Tibial nerve (tissue), 4 donors: Measurements from ENCODE around the gene FBN1. TPM values are rescaled to one million over a fixed set of nuclear protein-coding genes. Genes with fewer than 3 reads are reported as not detected.
A peak's percentile ranks its signal among the peaks of the same experiment; 100 is the strongest.

Experiments
- DNase-seq, 2 donors: peaks; one replicate each; pipeline ENCODE4 v3.0.0-alpha.2; 2019; ENCODE audit warnings: low spot score in 2 of 2
- H3K27ac ChIP-seq, 4 donors: fragments of 200-600 bp; sonication (generic) in 3 of 4; one replicate each; pipeline ENCODE4 v1.5.1; 2017 to 2019; ENCODE audit warnings: mild to moderate bottlenecking in 1 of 4
- H3K27me3 ChIP-seq, 2 donors: fragments of 200-600 bp; sonication (generic) in 1 of 2; one replicate each; pipeline versions ENCODE4 v1.5.1 to v1.6.0; 2017 to 2019
- H3K36me3 ChIP-seq, 3 donors: fragments of 200-600 bp; sonication (generic); one replicate each; pipeline ENCODE4 v1.5.1; 2018 to 2019
- H3K4me1 ChIP-seq, 4 donors: fragments of 200-600 bp; sonication (generic) in 3 of 4; one replicate each; pipeline ENCODE4 v1.5.1; 2017 to 2019
- H3K4me3 ChIP-seq, 4 donors: fragments of 200-600 bp; sonication (generic) in 3 of 4; one replicate each; pipeline ENCODE4 v1.5.1; 2017 to 2019; ENCODE audit warnings: mild to moderate bottlenecking in 1 of 4, moderate library complexity in 1 of 4
- H3K9me3 ChIP-seq, 4 donors: fragments of 200-600 bp; sonication (generic) in 3 of 4; one replicate each; pipeline ENCODE4 v1.5.1; 2017 to 2019
- CTCF ChIP-seq, 5 experiments: fragments of 200-600 bp in 3 of 5; fragments of 450-650 bp in 2 of 5; sonication (generic) in 3 of 5; IDR thresholded peaks; one replicate each; pipeline ENCODE4 v1.5.1; 2016 to 2019; ENCODE audit warnings: antibody characterized with exemption in 5 of 5, mild to moderate bottlenecking in 3 of 5, moderate library complexity in 2 of 5
- EP300 ChIP-seq, 2 donors: sonication (generic); formaldehyde crosslinking; IDR thresholded peaks; one replicate each; pipeline ENCODE4 v1.6.1; 2017; ENCODE audit warnings: antibody characterized with exemption in 2 of 2, mild to moderate bottlenecking in 1 of 2
- POLR2A ChIP-seq, 2 donors: fragments of 450-650 bp; IDR thresholded peaks; one replicate each; pipeline ENCODE4 v1.6.1; 2017; ENCODE audit warnings: antibody characterized with exemption in 2 of 2, mild to moderate bottlenecking in 2 of 2, moderate library complexity in 2 of 2
- WGBS, 2 donors: methylation state at CpG; one replicate each; pipeline ENCODE4 v1.1.5; 2018; 5-methylcytosine and 5-hydroxymethylcytosine counted together
- total RNA-seq, 4 donors: library from RNA; depleted of rRNA; stranded (reverse); fragments of >200 nt; gene quantifications; one replicate each; pipeline ENCODE4 v1.1.0, GENCODE V29; 2016

Gene FBN1
- total RNA-seq: 100 to 1,000 TPM; 144 to 293 (median 234) TPM

DNA sequence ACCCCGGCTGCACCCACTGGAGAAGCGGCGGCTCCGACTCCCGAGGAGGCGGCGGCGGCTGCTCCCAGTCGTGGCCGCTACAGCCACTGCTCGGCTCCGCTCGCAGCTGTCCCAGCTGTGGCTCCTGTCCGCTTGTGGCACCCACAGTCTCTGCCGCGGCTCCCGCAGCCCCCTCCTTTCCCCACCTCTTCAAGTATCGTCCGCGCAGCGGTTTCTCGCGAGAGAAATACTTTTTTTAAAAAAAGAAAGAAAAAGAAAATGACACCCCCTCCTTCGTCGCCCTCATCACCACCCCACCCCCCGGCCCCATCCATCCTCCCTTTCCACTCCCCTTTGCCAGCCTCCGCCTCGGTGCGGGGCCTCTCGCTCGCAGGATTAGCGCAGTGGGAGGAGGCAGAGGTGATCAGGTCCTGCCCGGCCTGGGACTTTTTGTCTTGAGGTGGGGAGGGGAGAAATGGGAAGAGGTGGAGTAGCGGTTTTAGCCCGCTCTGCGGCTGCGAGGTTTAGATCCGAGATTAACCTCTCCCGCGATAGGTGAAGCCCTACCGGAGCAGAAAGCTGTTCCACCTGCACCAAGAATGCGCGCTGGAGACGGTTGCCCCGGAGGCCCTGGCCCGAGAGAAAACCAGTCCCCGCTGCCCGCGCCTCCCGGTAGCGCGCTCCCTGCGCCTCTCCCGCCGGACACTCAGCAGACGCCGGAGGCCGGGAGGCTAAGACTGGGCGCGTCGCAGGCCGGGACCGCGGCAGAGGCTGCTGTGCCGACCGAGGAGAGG, at the start of gene FBN1:
Gene FBN1 (minus strand): TSS at position 152 of the 773 bp plus-strand sequence. CDS start 940 bp downstream, outside the sequence.
- no peaks in the 10 kb centered on the region for H3K27me3 ChIP-seq
- DNase-seq: peak; percentile 67 to 83
- no peaks in the 10 kb centered on the region for H3K36me3 ChIP-seq
- peak within 1 kb of the TSS; percentile 77 to 95 (median 86) for H3K27ac ChIP-seq
- 0% methylated on average over 35 to 41 of the region's 66 CpGs for WGBS, 2 donors
- peak within 1 kb of the TSS; percentile 52 to 96 (median 84) for H3K4me3 ChIP-seq
- TF ChIP-seq POLR2A (IDR thresholded peaks at IDR 0.05) (peak; percentile 72 to 87), EP300 (IDR thresholded peaks at IDR 0.05) (peak in 1 of 2 donors; percentile 95), CTCF (IDR thresholded peaks at IDR 0.05) (peak in 1 of 5 experiments; percentile 22)
- peaks cover 0 to 45% (median 9%) of the 10 kb centered on the region in 4 donors for H3K4me1 ChIP-seq
- no peaks in the 10 kb centered on the region for H3K9me3 ChIP-seq

DNA sequence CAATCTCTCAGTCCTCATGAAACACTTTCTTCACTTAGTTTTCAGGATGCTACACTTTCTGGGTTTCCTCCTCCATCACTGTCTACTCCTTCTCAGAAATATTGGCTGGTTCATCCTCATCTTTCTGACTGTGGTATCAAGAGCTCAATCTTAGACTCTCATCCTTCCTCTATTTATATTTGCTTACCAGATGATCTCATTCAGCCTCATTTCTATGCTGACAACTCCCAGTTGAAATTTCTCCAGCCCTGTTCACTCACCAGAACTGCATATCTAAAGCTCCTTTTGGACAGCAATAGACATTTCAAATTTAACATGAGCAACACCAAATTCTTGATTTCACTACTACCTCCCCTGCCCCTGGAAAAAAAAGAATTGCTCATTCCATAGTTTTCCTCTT, 48.0 kb upstream of the FBN1 start:
- TF ChIP-seq POLR2A (IDR thresholded peaks at IDR 0.05) (no peak), EP300 (IDR thresholded peaks at IDR 0.05) (no peak), CTCF (IDR thresholded peaks at IDR 0.05) (no peak)
- Histone ChIP-seq H3K4me3 (no peak overlapping the region), H3K36me3 (no peaks in the 10 kb centered on the region), H3K4me1 (no peaks in the 10 kb centered on the region), H3K27ac (no peak overlapping the region), H3K9me3 (no peaks in the 10 kb centered on the region), H3K27me3 (no peaks in the 10 kb centered on the region)
- DNase-seq: no peak

- Histone ChIP-seq H3K4me3 (no peak overlapping the region), H3K27me3 (no peaks in the 10 kb centered on the region), H3K4me1 (no peaks in the 10 kb centered on the region), H3K9me3 (peaks cover 0 to 3% (median 0%) of the 10 kb centered on the region in 4 donors), H3K27ac (no peak overlapping the region), H3K36me3 (no peaks in the 10 kb centered on the region)
- WGBS, 2 donors: 49 to 87% methylated on average over 2 of the region's 2 CpGs
- no peak for DNase-seq
- no peak for TF ChIP-seq CTCF (IDR thresholded peaks at IDR 0.05)
- no peak for TF ChIP-seq POLR2A (IDR thresholded peaks at IDR 0.05)
- no peak for TF ChIP-seq EP300 (IDR thresholded peaks at IDR 0.05)
These were observed 43.0 kb upstream of the FBN1 start for GRCh38 chr15:48688493-48688892.

- no peak overlapping the region for H3K4me3 ChIP-seq
- H3K4me1 ChIP-seq: no peaks in the 10 kb centered on the region
- H3K27ac ChIP-seq: no peak overlapping the region
- TF ChIP-seq CTCF (IDR thresholded peaks at IDR 0.05): no peak
- no peak for TF ChIP-seq POLR2A (IDR thresholded peaks at IDR 0.05)
- no peak for TF ChIP-seq EP300 (IDR thresholded peaks at IDR 0.05)
- H3K9me3 ChIP-seq: peaks cover 0 to 3% (median 0%) of the 10 kb centered on the region in 4 donors
- DNase-seq: no peak
- no peaks in the 10 kb centered on the region for H3K36me3 ChIP-seq
- H3K27me3 ChIP-seq: no peaks in the 10 kb centered on the region
- 93 to 100% methylated on average over 2 to 4 of the region's 4 CpGs for WGBS, 2 donors
These were observed 38.7 kb upstream of the FBN1 start for GRCh38 chr15:48683991-48684765.
